Activated CD8-positive, alpha-beta T cell treated with anti-CD3 and anti-CD28 coated beads, Interleukin-2, amount 10 ng/mL, durations not matched to agents 7 days and 5 days (primary cell): ENCODE data around the gene GKN1. TPM values are rescaled to one million over a fixed set of nuclear protein-coding genes. Genes with fewer than 3 reads are reported as not detected.

ENCODE experiments used
- ATAC-seq: fragments of 150-1000 bp; cut with Tn5 transposase; one replicate; pipeline ENCODE4 v1.10.0; 2021; ENCODE audit warnings: moderate library complexity
- CTCF ChIA-PET: fragments of 350-600 bp; sonication (Branson Sonifier 250); formaldehyde crosslinking; loops from one replicate; lab custom pipeline; 2021; ENCODE audit warnings: antibody characterized with exemption; lab: Charles Lee
- POLR2A ChIA-PET: fragments of 350-600 bp; sonication (Branson Sonifier 250); formaldehyde crosslinking; loops from one replicate; lab custom pipeline; 2021; ENCODE audit warnings: antibody characterized with exemption; lab: Charles Lee
- DNase-seq: peaks from one replicate; pipeline ENCODE4 v3.0.0-alpha.2; 2020
- H3K27ac Mint-ChIP-seq: one replicate; pipeline ENCODE4 v1.8.0; 2021; ENCODE audit warnings: mild to moderate bottlenecking, mixed read lengths
- H3K27me3 Mint-ChIP-seq: one replicate; pipeline ENCODE4 v1.8.0; 2021; ENCODE audit warnings: low read depth, mixed read lengths
- H3K36me3 Mint-ChIP-seq: one replicate; pipeline ENCODE4 v1.8.0; 2021; ENCODE audit warnings: low read depth, mixed read lengths
- H3K4me1 Mint-ChIP-seq: one replicate; pipeline ENCODE4 v1.8.0; 2021; ENCODE audit warnings: low read depth, mixed read lengths
- H3K4me3 Mint-ChIP-seq: one replicate; pipeline ENCODE4 v1.8.0; 2021; ENCODE audit warnings: mild to moderate bottlenecking, mixed read lengths
- H3K9me3 Mint-ChIP-seq: one replicate; pipeline ENCODE4 v1.8.0; 2022; ENCODE audit warnings: mixed read lengths; ENCODE audit not compliant: insufficient read depth
- total RNA-seq, 2 experiments: library from RNA; stranded (reverse); gene quantifications; one replicate each; pipeline ENCODE4 v1.2.3, GENCODE V29; 2021

Gene GKN1
- total RNA-seq, 2 experiments from 2014 or later, result not detected

DNA sequence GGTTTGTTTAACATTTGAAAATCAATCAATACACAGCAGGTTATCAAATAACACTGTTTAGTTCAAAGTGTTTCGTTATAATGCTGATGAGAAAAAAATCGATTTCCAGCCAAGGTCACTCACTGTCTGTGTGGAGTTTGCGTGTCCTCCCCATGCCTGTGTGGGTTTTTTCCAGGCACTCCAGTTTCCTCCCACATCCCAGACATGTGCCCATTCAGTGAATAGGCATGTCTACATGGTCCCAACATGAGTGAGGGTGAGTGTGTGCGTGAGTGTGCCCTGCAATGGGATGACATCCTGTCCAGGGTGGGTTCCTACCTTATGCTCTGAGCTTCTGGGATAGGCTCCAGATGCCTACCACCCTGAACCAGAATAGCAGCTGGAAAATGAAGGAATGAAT, 13.1 kb upstream of the GKN1 start:
- Mint-ChIP-seq H3K27ac (no peak overlapping the region), H3K9me3 (no peaks in the 10 kb centered on the region), H3K27me3 (peaks cover 21% of the 10 kb centered on the region), H3K36me3 (no peaks in the 10 kb centered on the region), H3K4me3 (no peak overlapping the region), H3K4me1 (no peaks in the 10 kb centered on the region)
- no peak for DNase-seq
- CTCF ChIA-PET, result no interaction called here
- POLR2A ChIA-PET, result no interaction called here
- no peak for ATAC-seq

GRCh38 chr2:68964282-68964681, 10.2 kb upstream of the GKN1 start:
- Mint-ChIP-seq H3K9me3 (no peaks in the 10 kb centered on the region), H3K36me3 (no peaks in the 10 kb centered on the region), H3K4me1 (no peaks in the 10 kb centered on the region), H3K4me3 (no peak overlapping the region), H3K27me3 (peaks cover 26% of the 10 kb centered on the region), H3K27ac (no peak overlapping the region)
- ChIA-PET POLR2A (no interaction called here), CTCF (no interaction called here)
- DNase-seq (no peak), ATAC-seq (no peak)

- ATAC-seq, result no peak
- no peak for DNase-seq
- no peak overlapping the region for H3K4me3 Mint-ChIP-seq
- ChIA-PET CTCF (interaction anchor here (1.0 to 1.3 kb wide), 2 partner anchors 25 to 43 kb away, joined by 3 read pairs; no protein-coding TSS in a partner anchor), POLR2A (no interaction called here)
- no peaks in the 10 kb centered on the region for H3K4me1 Mint-ChIP-seq
- H3K36me3 Mint-ChIP-seq, result no peaks in the 10 kb centered on the region
- no peak overlapping the region for H3K27ac Mint-ChIP-seq
- no peaks in the 10 kb centered on the region for H3K9me3 Mint-ChIP-seq
- H3K27me3 Mint-ChIP-seq, result peaks cover 27% of the 10 kb centered on the region
Measured at GRCh38 chr2:68968221-68968620, 6.2 kb upstream of the GKN1 start.

DNA sequence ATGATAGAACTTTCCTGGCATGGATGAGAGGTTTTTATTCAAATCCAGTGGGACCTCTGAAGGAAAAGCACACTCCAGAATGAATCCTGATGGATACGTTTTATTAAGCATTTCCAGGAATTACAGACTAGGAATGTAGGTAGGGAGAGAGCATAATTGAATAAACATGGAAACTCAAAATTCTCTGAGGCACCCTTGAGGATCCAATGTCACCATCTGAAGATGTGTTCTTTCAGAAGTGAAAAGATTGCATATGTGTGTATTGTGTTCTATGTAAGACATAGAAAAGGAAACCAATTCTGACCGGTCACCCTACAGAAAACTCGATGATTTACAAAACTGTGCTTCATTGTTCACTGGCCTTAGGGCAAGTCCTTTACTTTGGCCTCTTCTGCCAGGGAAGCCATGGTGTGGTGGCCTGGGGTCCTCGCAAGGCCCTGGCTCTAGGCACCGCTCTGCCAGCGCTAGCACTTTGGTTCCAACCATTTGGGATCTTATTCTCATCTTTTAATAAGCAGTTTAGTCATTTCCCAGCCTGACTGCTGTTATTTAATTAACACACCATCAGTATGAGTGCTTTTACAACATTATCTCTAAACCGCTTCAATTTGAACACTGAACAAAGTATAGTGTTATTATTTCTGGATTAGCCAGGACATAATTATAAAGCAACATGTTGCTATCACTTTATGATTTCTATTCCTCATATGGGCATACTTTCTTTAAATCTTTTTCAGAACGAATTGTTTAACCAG, 4.5 kb upstream of the GKN1 start:
- no peak for ATAC-seq
- peaks cover 25% of the 10 kb centered on the region for H3K27me3 Mint-ChIP-seq
- no peaks in the 10 kb centered on the region for H3K9me3 Mint-ChIP-seq
- POLR2A ChIA-PET, result no interaction called here
- H3K4me1 Mint-ChIP-seq, result no peaks in the 10 kb centered on the region
- no peak overlapping the region for H3K27ac Mint-ChIP-seq
- DNase-seq, result no peak
- H3K4me3 Mint-ChIP-seq, result no peak overlapping the region
- no peaks in the 10 kb centered on the region for H3K36me3 Mint-ChIP-seq
- CTCF ChIA-PET, result no interaction called here

DNA sequence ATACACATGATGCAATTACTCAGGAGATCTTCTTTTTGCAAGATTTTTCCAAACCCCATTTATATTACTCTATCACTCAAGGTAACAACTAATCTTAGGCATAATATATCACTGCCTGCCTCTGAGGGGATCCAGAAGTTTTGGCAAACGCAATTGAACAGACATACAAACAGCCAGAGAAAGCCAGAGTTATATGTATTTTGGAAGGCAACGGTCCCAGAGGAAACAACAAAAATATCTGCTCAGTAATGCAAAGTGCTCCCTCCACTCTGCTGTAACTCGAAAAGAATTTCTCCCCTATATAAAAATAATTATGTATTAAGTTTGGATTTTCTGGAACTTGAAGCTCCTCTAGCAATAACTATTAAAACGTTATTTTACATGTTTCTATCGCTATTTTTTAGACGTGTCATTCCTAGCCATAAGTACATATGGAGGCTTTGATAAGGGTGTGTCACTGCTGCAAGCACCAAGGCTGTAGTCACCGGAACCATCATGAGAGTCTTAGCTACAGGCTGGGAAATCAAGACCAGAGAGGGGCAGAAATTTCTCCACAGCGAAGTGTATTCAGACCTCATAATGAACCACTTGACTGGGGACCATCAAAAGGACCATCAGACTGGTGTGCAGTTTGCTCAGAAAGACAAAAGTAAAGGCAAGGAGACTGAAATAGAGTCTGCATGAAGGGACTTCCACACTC, 3.7 kb upstream of the GKN1 start:
- Mint-ChIP-seq H3K4me1 (no peaks in the 10 kb centered on the region), H3K4me3 (no peak overlapping the region), H3K9me3 (no peaks in the 10 kb centered on the region), H3K36me3 (no peaks in the 10 kb centered on the region), H3K27me3 (peaks cover 30% of the 10 kb centered on the region), H3K27ac (no peak overlapping the region)
- ATAC-seq, result no peak
- POLR2A ChIA-PET, result no interaction called here
- DNase-seq, result no peak
- CTCF ChIA-PET, result no interaction called here

DNA sequence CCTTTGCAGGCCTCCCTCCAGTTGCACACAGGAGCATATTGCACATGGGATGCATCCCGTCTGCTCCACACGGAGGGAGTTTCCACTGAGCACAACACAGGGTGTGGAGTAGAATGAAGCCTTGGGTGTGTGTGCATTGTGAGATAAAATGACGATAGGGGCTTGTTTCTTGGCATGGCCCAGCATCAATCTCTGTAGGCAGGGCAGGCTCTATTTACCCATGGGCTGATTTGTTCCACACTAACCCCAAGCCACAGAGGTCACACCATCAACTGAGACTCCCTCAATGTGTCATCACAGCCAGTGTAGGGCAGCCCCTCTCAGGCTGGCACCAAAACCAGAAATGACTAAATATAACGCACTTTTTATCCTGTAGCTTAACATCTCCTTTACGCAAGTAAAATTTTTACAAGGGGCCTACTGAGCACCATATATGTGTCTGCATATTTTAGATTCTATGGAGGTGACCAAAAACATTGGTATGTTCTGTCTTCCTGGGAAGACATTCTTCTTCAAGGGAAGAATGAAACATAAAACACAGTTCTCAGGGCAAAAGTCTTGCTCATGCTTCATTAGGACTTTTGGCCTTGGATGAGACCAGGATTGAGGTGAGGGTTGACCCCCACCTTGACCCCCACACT, 2.7 kb upstream of the GKN1 start:
- ATAC-seq, result no peak
- Mint-ChIP-seq H3K27me3 (peaks cover 29% of the 10 kb centered on the region), H3K27ac (no peak overlapping the region), H3K4me3 (no peak overlapping the region), H3K4me1 (no peaks in the 10 kb centered on the region), H3K9me3 (no peaks in the 10 kb centered on the region), H3K36me3 (no peaks in the 10 kb centered on the region)
- CTCF ChIA-PET, result no interaction called here
- POLR2A ChIA-PET, result no interaction called here
- no peak for DNase-seq

GRCh38 chr2:68974946-68975665, 670 bp downstream of the GKN1 start:
- DNase-seq (no peak), ATAC-seq (no peak)
- H3K9me3 Mint-ChIP-seq, result no peaks in the 10 kb centered on the region
- H3K27me3 Mint-ChIP-seq, result peaks cover 41% of the 10 kb centered on the region
- H3K4me3 Mint-ChIP-seq, result no peak overlapping the region
- no peaks in the 10 kb centered on the region for H3K36me3 Mint-ChIP-seq
- ChIA-PET POLR2A (interaction anchor here (0.5 kb wide), 1 partner anchor 21 kb away, joined by 6 read pairs; no protein-coding TSS in a partner anchor), CTCF (interaction anchor here (1.2 to 1.3 kb wide), 3 partner anchors 31 to 37 kb away, joined by 3 to 4 read pairs (median 3); no protein-coding TSS in a partner anchor)
- H3K4me1 Mint-ChIP-seq, result peaks cover 3% of the 10 kb centered on the region
- no peak overlapping the region for H3K27ac Mint-ChIP-seq

DNA sequence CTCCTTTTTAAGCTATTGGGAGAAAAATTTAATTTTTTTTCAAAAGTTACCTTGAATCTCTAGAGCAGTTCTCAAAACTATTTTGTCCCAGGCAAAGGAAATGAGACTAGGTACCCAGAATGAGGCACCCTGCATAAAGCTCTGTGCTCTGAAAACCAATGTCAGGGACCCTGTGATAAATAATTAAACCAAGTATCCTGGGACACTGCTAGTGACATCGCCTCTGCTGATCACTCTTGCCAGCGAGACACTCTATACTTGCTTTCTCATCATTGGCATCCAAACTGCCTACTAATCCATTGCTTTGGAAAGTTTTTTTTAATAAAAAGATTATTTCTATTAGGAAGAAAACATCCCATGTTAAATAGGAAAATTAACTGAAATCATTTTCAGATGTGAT, 1.4 kb downstream of the GKN1 start:
- Mint-ChIP-seq H3K4me1 (peaks cover 3% of the 10 kb centered on the region), H3K9me3 (no peaks in the 10 kb centered on the region), H3K27me3 (peaks cover 44% of the 10 kb centered on the region), H3K27ac (no peak overlapping the region), H3K36me3 (no peaks in the 10 kb centered on the region), H3K4me3 (no peak overlapping the region)
- DNase-seq (no peak), ATAC-seq (no peak)
- ChIA-PET CTCF (interaction anchor here (1.2 to 1.3 kb wide), 2 partner anchors 32 to 37 kb away, joined by 3 to 4 read pairs; no protein-coding TSS in a partner anchor), POLR2A (interaction anchor here (0.5 kb wide), 1 partner anchor 21 kb away, joined by 6 read pairs; no protein-coding TSS in a partner anchor)

GRCh38 chr2:68977453-68977852, 3.0 kb downstream of the GKN1 start:
- POLR2A ChIA-PET, result no interaction called here

DNA sequence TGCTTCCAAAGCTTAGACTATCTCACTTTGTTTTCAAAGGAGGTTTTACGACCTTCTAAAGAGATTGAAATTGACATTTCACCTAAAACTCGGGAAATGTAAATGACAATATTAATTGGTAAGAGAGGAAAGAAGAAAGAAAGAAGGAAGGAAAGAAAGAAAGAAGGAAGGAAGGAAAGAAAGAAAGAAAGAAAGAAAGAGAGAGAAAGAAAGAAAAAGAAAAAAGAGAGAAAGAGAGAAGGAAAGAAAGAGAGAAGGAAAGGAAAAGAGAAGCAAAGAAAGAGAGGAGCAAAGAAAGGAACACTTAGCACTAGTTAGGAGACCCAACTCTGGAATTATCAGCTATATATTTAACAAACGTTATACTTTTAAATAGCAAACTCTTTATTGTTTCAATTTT, 3.7 kb downstream of the GKN1 start:
- no peak for DNase-seq
- ATAC-seq, result no peak
- ChIA-PET CTCF (no interaction called here), POLR2A (no interaction called here)
- H3K36me3 Mint-ChIP-seq, result no peaks in the 10 kb centered on the region
- H3K4me1 Mint-ChIP-seq, result peaks cover 3% of the 10 kb centered on the region
- no peak overlapping the region for H3K27ac Mint-ChIP-seq
- no peaks in the 10 kb centered on the region for H3K9me3 Mint-ChIP-seq
- H3K4me3 Mint-ChIP-seq, result no peak overlapping the region
- peaks cover 49% of the 10 kb centered on the region for H3K27me3 Mint-ChIP-seq

More at GRCh38 chr2:68977453-68977852, 3.0 kb downstream of the GKN1 start:
- Mint-ChIP-seq H3K36me3 (no peaks in the 10 kb centered on the region), H3K4me1 (peaks cover 3% of the 10 kb centered on the region), H3K4me3 (no peak overlapping the region), H3K27ac (no peak overlapping the region), H3K9me3 (no peaks in the 10 kb centered on the region), H3K27me3 (peaks cover 49% of the 10 kb centered on the region)
- CTCF ChIA-PET, result no interaction called here
- ATAC-seq (no peak), DNase-seq (no peak)

- ATAC-seq, result no peak
- no peak overlapping the region for H3K27ac Mint-ChIP-seq
- no peak overlapping the region for H3K4me3 Mint-ChIP-seq
- no peaks in the 10 kb centered on the region for H3K36me3 Mint-ChIP-seq
- ChIA-PET POLR2A (no interaction called here), CTCF (no interaction called here)
- no peaks in the 10 kb centered on the region for H3K9me3 Mint-ChIP-seq
- no peak for DNase-seq
- H3K27me3 Mint-ChIP-seq, result peaks cover 37% of the 10 kb centered on the region
- peaks cover 3% of the 10 kb centered on the region for H3K4me1 Mint-ChIP-seq
Measured at GRCh38 chr2:68980956-68981355, 6.5 kb downstream of the GKN1 start.
